ENCODE data around the gene UBE2L3. TPM values are rescaled to one million over a fixed set of nuclear protein-coding genes. Genes with fewer than 3 reads are reported as not detected.
A peak's percentile ranks its signal among the peaks of the same experiment; 100 is the strongest.

Gene UBE2L3
- total RNA-seq, 4 donors from 2014 or later, result 28.0 to 42.4 (median 40.5) TPM

DNA sequence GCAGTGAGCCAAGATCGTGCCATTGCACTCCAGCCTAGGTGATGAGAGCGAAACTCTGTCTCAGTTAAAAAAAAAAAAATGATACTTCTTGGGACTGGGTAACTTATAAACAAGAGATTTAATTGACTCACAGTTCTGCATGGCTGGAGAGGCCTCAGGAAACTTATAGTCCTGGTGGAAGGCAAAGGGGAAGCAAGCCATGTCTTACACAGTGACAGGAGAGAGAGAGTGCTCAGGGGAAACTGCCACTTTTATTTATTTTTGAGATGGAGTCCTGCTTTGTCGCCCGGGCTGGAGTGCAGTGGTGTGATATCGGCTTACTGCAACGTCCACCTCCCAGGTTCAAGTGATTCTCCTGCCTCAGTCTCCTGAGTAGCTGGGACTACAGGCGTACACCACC is 82.8 kb downstream of the UBE2L3 start:
- WGBS, 2 donors, result 95 to 97% methylated on average over 7 of the region's 7 CpGs
- intact Hi-C loops (cut with DNase I; ENCODE audit: low total_unique reads), result no loop called here
- no peak overlapping the region for H3K4me3 ChIP-seq (ENCODE audit: low read depth, poor library complexity, severe bottlenecking)
- no peak for DNase-seq (ENCODE audit: low spot score in 2 of 2)
- no peak for TF ChIP-seq POLR2A (IDR thresholded peaks at IDR 0.05)
- TF ChIP-seq, protein P1, sequence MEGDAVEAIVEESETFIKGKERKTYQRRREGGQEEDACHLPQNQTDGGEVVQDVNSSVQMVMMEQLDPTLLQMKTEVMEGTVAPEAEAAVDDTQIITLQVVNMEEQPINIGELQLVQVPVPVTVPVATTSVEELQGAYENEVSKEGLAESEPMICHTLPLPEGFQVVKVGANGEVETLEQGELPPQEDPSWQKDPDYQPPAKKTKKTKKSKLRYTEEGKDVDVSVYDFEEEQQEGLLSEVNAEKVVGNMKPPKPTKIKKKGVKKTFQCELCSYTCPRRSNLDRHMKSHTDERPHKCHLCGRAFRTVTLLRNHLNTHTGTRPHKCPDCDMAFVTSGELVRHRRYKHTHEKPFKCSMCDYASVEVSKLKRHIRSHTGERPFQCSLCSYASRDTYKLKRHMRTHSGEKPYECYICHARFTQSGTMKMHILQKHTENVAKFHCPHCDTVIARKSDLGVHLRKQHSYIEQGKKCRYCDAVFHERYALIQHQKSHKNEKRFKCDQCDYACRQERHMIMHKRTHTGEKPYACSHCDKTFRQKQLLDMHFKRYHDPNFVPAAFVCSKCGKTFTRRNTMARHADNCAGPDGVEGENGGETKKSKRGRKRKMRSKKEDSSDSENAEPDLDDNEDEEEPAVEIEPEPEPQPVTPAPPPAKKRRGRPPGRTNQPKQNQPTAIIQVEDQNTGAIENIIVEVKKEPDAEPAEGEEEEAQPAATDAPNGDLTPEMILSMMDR (IDR thresholded peaks at IDR 0.05), result no peak

DNA sequence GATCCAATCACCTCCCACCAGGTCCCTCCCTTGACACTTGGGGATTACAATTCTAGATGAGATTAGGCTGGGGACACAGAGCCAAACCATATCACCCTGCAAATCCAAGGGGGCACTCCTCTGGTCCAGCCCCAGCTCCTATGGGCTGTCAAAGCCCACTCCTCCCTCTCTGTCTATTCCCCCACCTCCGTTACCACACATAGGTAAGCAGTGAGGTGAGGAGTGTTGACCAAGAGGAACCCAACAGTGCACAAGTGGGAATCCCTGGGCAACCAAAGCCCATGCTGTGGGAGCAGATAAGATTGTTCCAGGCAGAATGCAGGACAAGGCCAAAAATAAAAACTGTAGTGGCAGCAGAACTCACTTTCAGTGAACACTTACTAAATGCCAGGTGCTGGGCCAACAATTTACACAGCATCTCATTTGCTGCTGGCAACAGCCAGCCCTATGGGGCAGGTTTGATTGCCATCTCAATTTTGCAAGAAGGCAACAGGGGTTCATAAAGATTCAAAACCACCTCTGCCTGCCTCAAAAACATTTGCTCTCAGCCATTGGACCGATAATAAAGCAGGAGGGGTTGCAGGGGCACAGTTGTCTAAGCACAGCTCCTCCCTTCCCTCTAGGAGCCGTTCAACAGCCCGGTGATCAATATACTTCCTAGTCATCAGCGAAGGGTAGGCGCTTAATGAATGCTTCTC is 83.5 kb downstream of the UBE2L3 start:
- no peak for TF ChIP-seq POLR2A (IDR thresholded peaks at IDR 0.05)
- TF ChIP-seq, protein P1 (IDR thresholded peaks at IDR 0.05), result no peak
- no peak overlapping the region for H3K4me3 ChIP-seq (ENCODE audit: low read depth, poor library complexity, severe bottlenecking)
- WGBS, 2 donors, result 22 to 26% methylated on average over 6 of the region's 6 CpGs
- DNase-seq (ENCODE audit: low spot score in 2 of 2), result no peak
- intact Hi-C loops (cut with DNase I; ENCODE audit: low total_unique reads), result no loop called here

- intact Hi-C loops (cut with DNase I; ENCODE audit: low total_unique reads), result loop anchor here (1.0 kb wide), 1 partner anchor 25 kb away; no protein-coding TSS in a partner anchor
- peak overlapping the region; percentile 34 for H3K4me3 ChIP-seq (ENCODE audit: low read depth, poor library complexity, severe bottlenecking)
- TF ChIP-seq, protein P1 (IDR thresholded peaks at IDR 0.05), result no peak
- no peak for TF ChIP-seq POLR2A (IDR thresholded peaks at IDR 0.05)
- DNase-seq (ENCODE audit: low spot score in 2 of 2), result no peak
- 2% methylated on average over 24 to 29 of the region's 29 CpGs for WGBS, 2 donors
Observed at GRCh38 chr22:21651521-21652009, 84.1 kb downstream of the UBE2L3 start.

DNA sequence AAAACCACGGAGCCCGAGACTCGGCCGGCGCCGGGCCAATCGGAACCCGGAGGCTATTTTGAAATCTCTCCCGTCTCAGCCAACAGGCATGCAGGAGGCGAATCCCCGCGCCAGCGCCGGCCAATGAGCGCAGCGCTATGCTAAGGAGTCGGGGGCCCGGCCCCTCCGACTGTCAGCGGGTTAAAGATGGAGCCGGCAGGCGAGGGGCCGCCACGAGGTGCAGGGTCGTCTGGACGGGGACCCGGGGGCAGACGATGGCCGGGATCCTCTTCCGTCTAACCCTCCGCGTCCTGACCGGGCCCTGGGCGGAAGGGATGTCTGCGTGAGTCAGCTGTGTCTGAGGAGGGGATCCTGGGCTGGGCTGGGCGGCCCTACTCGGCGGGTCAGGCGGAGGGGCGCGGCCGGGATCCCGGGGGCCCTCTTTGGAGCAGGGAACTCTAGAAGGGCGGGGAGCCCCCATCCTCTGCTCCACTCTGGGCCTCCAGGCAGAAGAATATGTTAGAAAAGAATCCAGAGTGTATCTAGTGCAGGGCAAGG is 84.6 kb downstream of the UBE2L3 start:
- WGBS, 2 donors, result 0% methylated on average over 38 to 44 of the region's 44 CpGs
- DNase-seq (ENCODE audit: low spot score in 2 of 2), result peak; percentile 87 to 97
- TF ChIP-seq POLR2A (IDR thresholded peaks at IDR 0.05), result no peak
- peak overlapping the region; percentile 34 for H3K4me3 ChIP-seq (ENCODE audit: low read depth, poor library complexity, severe bottlenecking)
- intact Hi-C loops (cut with DNase I; ENCODE audit: low total_unique reads), result loop anchor here (1.0 kb wide), 1 partner anchor 26 kb away; no protein-coding TSS in a partner anchor

DNA sequence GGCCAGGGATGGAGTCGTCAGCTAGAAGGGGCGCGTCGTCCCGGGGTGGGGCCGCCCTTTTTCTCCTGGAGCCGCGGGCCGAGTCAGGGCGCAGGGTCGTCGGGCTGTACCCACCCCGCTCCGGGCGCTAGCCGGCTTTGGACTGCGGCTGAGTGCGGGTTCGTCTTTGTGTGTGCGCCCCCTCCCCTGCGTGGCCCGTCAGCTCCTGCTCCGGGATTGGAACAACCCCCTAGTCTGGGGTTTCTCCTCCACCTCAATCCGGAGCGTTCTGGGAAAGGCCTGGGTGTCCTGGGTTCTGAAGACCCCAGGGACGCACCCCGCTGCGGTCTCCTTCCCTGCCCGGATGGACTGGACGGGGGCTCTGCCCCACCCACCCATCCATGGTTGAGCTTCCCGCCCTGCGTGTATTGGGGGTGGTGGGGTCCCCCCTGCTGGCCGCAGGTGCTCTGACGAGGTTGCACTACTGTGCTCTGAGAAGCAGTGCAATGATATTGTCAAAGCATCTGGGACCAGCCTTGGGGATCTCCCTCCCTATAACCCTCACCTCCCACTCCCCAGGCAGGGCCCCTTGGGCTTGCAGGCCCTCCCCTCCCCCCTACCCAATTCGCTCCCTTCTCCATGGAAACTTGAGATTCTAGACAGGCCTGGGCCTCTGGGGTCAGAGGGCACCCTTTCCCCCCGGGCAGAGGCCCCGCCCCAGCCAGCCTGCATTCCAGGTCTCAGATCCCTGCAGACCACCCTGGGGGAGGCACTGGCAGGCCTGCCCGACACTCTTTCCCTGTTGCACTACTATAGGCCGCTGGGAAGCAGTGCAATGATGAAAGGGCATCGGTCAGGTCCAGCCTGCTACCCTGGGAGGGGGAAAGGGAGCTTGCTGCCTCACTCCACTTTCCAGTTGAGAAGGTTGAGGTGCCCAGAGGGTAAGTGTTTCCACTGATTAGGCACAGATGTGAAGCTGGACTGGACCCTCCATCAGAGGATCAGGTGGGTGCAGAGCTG is 85.3 kb downstream of the UBE2L3 start:
- H3K4me3 ChIP-seq (ENCODE audit: low read depth, poor library complexity, severe bottlenecking), result peak overlapping the region; percentile 34
- intact Hi-C loops (cut with DNase I; ENCODE audit: low total_unique reads), result loop anchor here (1.0 kb wide), 1 partner anchor 27 kb away; no protein-coding TSS in a partner anchor
- TF ChIP-seq POLR2A (IDR thresholded peaks at IDR 0.05), result no peak
- TF ChIP-seq, protein P1 (IDR thresholded peaks at IDR 0.05), result no peak
- DNase-seq (ENCODE audit: low spot score in 2 of 2), result no peak
- 31 to 32% methylated on average over 23 to 35 of the region's 40 CpGs for WGBS, 2 donors
